Memory B cell (primary cell): ENCODE results near the gene SLC25A17.
"Not testable (repeated sequence)": the region's sequence is repeated elsewhere in the genome, so short reads cannot be mapped to it uniquely, and the experiment has no call there.

Experiments
- ATAC-seq: fragments of 150-1000 bp; cut with Tn5 transposase; 2 replicates; pipeline ENCODE4 v1.10.0; 2021; ENCODE audit warnings: low read depth, mild to moderate bottlenecking, moderate library complexity
- DNase-seq, 2 donors: peaks; one replicate each; pipeline ENCODE4 v3.0.0; 2022; ENCODE audit warnings: low spot score in 2 of 2
- H3K27ac Mint-ChIP-seq: one replicate; pipeline ENCODE4 v1.8.0; 2022; ENCODE audit warnings: mild to moderate bottlenecking, moderate library complexity, mixed read lengths
- H3K27me3 Mint-ChIP-seq: one replicate; pipeline ENCODE4 v1.8.0; 2022; ENCODE audit warnings: mixed read lengths
- H3K36me3 Mint-ChIP-seq: one replicate; pipeline ENCODE4 v1.8.0; 2022; ENCODE audit warnings: mild to moderate bottlenecking, mixed read lengths
- H3K4me1 Mint-ChIP-seq: one replicate; pipeline ENCODE4 v1.8.0; 2022; ENCODE audit warnings: mixed read lengths
- H3K4me3 Mint-ChIP-seq: one replicate; pipeline ENCODE4 v1.8.0; 2022; ENCODE audit warnings: mild to moderate bottlenecking, moderate library complexity, mixed read lengths
- H3K9me3 Mint-ChIP-seq: one replicate; pipeline ENCODE4 v1.8.0; 2022; ENCODE audit warnings: mixed read lengths

Gene SLC25A17, protein sequence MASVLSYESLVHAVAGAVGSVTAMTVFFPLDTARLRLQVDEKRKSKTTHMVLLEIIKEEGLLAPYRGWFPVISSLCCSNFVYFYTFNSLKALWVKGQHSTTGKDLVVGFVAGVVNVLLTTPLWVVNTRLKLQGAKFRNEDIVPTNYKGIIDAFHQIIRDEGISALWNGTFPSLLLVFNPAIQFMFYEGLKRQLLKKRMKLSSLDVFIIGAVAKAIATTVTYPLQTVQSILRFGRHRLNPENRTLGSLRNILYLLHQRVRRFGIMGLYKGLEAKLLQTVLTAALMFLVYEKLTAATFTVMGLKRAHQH

DNA sequence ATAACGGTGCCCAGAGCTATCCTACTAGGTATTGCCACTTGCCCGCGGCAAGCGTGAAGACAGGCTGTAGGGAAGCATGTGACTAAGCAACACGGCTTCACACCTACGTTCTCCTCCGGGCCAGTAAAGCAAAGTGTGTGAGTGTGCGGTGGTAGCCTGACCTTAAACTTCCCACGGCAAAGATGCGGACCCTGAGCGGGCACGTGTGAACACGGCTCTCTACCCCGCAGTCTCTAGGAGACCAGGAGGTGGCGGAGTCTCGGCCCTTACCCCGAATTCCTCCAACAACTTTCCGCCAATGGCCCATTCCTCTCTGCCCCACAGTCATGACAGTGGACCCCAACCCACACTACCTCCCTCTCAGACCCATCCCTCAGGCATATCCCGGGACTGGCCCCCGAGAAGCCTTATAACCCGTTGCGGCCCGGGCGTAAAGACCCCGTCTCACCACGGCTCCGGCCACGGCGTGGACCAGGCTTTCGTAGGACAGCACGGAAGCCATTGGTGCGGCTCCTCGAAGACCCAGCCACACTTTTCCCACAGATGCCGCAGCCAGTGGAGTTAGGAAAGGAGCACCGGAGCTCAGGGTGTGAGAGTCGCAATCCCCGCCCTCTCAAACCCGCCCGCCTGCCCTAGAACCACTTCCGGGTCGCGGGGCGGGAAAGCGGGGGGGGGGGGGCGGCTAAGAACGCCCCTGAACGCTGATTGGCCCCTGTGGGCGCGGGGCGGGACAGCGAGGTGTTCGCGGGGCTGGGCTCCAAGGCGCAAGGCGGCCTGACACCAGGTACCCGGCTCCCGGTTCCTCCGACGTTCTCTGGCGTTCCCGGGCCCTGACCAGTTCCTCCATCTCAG, at the start of gene SLC25A17:
TSS of gene SLC25A17 (minus strand) at position 600 of the 852 bp plus-strand sequence. CDS start at position 502, 98 bp downstream.
- H3K4me1 Mint-ChIP-seq: peaks cover 17% of the 10 kb centered on the region
- DNase-seq: peak; percentile 73 to 74
- ATAC-seq: peak; percentile 90
- no peaks in the 10 kb centered on the region for H3K27me3 Mint-ChIP-seq
- peak within 1 kb of the TSS; percentile 79 for H3K27ac Mint-ChIP-seq
- H3K36me3 Mint-ChIP-seq: peaks cover 7% of the 10 kb centered on the region
- no peaks in the 10 kb centered on the region for H3K9me3 Mint-ChIP-seq
- peak within 1 kb of the TSS; percentile 75 for H3K4me3 Mint-ChIP-seq

DNA sequence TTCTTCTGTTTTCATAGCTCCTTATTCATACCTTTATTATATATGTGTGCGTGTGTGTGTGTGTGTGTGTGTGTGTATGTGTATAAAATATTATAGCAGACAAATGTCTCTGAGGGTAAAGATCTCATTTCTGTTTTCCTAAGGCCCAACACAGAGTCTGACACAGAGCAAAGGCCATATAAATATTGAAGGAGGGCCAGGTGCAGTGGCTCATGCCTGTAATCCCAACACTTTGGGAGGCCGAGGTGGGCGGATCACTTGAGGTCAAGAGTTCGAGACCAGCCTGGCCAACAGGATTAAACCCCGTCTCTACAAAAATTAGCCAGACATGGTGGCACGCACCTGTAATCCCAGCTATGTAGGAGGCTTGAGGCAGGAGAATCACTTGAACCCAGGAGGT, 49.2 kb upstream of the SLC25A17 start:
- H3K36me3 Mint-ChIP-seq, H3K4me3 Mint-ChIP-seq, H3K27me3 Mint-ChIP-seq, ATAC-seq, H3K9me3 Mint-ChIP-seq, H3K4me1 Mint-ChIP-seq, H3K27ac Mint-ChIP-seq, DNase-seq: not testable (repeated sequence)

DNA sequence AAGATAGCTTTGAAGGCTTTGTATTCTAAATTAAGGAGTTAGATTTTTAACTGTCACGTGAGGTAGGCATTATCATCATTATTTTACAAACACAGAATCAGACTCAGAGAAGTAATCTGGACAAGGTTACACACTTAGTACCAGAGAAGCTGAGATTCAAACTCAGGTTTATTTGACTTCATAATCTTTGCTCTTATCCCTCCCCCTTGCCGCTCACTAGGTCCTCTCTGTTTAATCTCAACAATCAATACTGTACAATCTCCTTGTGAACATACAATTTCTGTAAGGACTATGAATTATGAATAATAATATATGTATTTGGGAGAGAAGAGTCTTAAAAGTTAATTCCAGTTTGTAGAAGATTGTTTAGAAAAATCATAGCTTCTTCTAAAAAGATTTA, 48.0 kb upstream of the SLC25A17 start:
- no peak overlapping the region for H3K27ac Mint-ChIP-seq
- peaks cover 7% of the 10 kb centered on the region for H3K36me3 Mint-ChIP-seq
- no peak overlapping the region for H3K4me3 Mint-ChIP-seq
- DNase-seq (no peak), ATAC-seq (no peak)
- peaks cover 8% of the 10 kb centered on the region for H3K4me1 Mint-ChIP-seq
- no peaks in the 10 kb centered on the region for H3K27me3 Mint-ChIP-seq
- no peaks in the 10 kb centered on the region for H3K9me3 Mint-ChIP-seq

DNA sequence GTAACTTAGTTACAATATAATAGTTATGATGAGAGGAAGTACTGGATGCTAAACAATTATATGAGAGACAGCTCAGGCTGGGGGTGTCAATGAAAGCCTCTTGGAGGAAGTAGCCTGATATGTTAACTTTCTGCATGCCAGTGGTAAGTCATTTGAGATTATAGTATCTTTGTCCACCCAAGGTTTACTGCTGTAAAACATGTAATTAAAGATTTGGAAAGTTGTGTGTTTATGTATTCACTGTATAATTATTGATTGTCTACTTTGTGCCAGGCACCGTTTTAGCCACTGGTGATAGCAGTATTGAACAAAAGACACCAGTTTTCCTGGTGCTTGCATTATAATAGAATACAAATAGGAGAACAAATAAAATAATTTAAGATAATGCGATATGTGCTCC, 43.4 kb upstream of the SLC25A17 start:
- Mint-ChIP-seq H3K27me3 (no peaks in the 10 kb centered on the region), H3K9me3 (no peaks in the 10 kb centered on the region), H3K36me3 (peaks cover 9% of the 10 kb centered on the region), H3K4me3 (no peak overlapping the region), H3K27ac (peak overlapping the region; percentile 37), H3K4me1 (peaks cover 9% of the 10 kb centered on the region)
- DNase-seq (no peak), ATAC-seq (no peak)

DNA sequence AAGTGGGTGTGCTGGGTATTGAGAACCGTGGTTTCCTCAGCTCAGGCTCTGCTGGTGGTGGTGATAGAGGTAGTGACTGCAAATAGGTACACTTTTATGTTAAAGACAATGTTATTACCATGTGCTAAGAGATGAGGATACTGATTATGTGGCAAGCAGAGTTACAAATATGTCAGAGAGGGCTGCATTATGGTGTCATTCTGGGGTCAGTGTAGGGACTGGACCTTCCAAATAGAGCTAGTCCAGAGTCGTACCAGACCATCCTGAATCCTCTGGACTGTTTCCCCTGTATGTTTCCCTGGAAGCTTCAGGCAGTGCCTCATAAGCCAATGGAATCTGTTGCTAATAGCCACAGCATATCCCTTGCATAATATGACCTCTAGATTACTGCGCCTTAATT, 42.9 kb upstream of the SLC25A17 start, which contains the start of gene DNAJB7:
TSS of gene DNAJB7 (minus strand) at position 101 of the 400 bp plus-strand sequence. CDS start 119 bp downstream, outside the sequence.
- H3K27ac Mint-ChIP-seq: peak within 1 kb of the TSS; percentile 37
- no peak within 1 kb of the TSS for H3K4me3 Mint-ChIP-seq
- H3K27me3 Mint-ChIP-seq: no peaks in the 10 kb centered on the region
- ATAC-seq (no peak), DNase-seq (no peak)
- peaks cover 11% of the 10 kb centered on the region for H3K4me1 Mint-ChIP-seq
- H3K9me3 Mint-ChIP-seq: no peaks in the 10 kb centered on the region
- H3K36me3 Mint-ChIP-seq: peaks cover 9% of the 10 kb centered on the region

DNA sequence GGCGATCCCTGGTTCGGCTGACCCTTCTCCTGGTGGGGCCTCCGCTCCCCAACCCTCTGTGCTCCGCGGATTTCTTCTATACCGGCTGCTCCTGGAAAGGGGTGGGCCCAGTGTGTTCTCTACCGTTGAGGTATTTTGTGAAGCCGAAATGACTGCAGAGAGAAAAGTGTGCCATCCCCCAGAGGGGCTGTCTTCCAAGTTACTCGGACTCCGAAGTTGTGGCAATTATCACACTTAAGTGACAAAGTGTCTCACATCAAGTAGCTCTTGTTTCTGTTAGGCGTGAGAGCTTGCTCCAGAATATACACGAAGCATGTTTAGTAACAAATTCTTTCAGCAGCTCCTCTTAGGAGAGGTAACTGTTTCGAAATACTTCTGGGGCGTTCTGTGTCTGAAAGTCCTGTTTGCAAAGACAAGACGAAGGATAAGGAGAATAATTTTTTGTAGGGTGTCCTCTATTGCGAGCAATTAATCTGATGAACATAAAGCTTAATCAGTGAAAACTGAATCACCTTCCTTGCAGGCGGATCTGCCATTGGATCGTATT, 38.2 kb upstream of the SLC25A17 start:
- DNase-seq (no peak), ATAC-seq (no peak)
- H3K27me3 Mint-ChIP-seq: no peaks in the 10 kb centered on the region
- H3K4me3 Mint-ChIP-seq: peak overlapping the region; percentile 99
- no peaks in the 10 kb centered on the region for H3K9me3 Mint-ChIP-seq
- H3K27ac Mint-ChIP-seq: peak overlapping the region; percentile 98
- H3K4me1 Mint-ChIP-seq: peaks cover 13% of the 10 kb centered on the region
- H3K36me3 Mint-ChIP-seq: peaks cover 7% of the 10 kb centered on the region

DNA sequence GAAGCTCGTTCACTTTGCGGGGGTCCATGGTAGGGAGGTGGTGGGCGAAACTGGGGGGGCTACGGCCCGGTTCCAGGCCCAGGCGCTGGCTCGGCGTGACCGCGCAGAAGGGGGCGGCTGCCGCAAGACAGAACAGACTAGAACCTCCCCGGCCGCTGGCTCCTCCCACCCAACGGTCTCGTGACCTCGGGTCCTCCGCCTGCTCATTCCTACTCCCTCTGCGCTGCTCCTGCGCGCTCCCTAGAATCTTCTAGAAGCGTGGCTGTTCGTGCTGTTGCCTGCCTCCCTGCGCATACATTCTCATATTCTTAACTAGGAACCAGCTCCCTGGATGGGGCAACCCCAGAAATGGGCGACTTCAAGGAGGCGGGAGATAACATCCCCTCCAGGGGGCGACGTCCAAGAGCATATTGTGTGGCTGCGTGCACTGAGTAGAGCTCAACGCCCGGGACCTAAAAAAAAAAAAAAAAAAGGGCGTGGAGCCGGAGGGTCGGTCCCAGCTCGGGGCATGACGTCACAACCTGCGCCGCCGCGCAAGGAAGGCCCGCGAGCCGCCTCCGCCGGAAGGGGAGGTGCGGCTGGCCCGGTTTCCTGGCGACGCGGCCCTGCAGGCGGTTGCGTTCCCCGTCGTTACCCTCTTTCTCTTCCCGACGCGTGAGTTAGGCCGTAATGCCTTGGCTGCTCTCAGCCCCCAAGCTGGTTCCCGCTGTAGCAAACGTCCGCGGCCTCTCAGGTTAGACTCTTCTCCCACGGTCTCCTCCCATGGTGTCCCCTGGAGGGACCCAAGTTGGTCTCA, 37.6 kb upstream of the SLC25A17 start, which contains the start of the genes ST13 and XPNPEP3:
TSS of gene ST13 (minus strand) at position 127 of the 796 bp plus-strand sequence. CDS start at position 28, 99 bp downstream.
TSS of gene XPNPEP3 (plus strand) at position 636 of the 796 bp plus-strand sequence. CDS start at position 670, 34 bp downstream.
- H3K9me3 Mint-ChIP-seq: no peaks in the 10 kb centered on the region
- H3K4me3 Mint-ChIP-seq: peak within 1 kb of the TSS; percentile 99

DNA sequence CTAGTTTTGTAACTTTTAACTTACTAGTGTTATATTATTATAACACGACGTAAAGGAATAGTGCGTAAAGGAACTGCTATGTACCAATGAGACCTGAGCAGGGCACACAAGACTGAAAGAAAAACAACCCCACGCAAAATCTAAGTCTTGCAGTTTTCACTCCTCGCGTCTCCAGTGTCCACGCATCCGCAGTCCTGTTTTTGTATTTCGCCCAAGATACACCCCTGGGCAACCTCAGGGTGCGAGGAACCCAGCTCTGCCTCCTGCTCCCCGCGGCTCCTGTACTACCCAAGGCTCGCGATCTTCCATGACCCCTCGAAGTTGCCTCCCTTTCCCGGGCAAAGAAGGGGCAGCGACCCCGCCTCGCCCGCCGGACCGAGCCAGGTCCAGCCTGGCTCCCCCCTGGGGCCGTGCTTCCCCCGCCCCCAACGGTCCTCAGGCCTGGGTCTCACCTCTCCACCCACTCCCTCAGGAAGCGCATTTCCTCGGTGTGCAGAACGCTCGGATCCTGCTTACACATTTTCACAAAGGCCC, 36.9 kb upstream of the SLC25A17 start:
- H3K9me3 Mint-ChIP-seq: no peaks in the 10 kb centered on the region
- ATAC-seq (peak; percentile 7), DNase-seq (peak in 1 of 2 donors; percentile 9)
- H3K36me3 Mint-ChIP-seq: peaks cover 3% of the 10 kb centered on the region
- no peaks in the 10 kb centered on the region for H3K27me3 Mint-ChIP-seq
- H3K4me1 Mint-ChIP-seq: peaks cover 16% of the 10 kb centered on the region
- peak overlapping the region; percentile 99 for H3K4me3 Mint-ChIP-seq
- peak overlapping the region; percentile 98 for H3K27ac Mint-ChIP-seq

More for the DNA sequence above, 37.6 kb upstream of the SLC25A17 start, which contains the start of the genes ST13 and XPNPEP3:
- Mint-ChIP-seq H3K36me3 (peaks cover 5% of the 10 kb centered on the region), H3K27ac (peak within 1 kb of the TSS; percentile 98), H3K4me1 (peaks cover 13% of the 10 kb centered on the region), H3K27me3 (no peaks in the 10 kb centered on the region)
- ATAC-seq: peak; percentile 84
- DNase-seq: peak; percentile 95 to 96

DNA sequence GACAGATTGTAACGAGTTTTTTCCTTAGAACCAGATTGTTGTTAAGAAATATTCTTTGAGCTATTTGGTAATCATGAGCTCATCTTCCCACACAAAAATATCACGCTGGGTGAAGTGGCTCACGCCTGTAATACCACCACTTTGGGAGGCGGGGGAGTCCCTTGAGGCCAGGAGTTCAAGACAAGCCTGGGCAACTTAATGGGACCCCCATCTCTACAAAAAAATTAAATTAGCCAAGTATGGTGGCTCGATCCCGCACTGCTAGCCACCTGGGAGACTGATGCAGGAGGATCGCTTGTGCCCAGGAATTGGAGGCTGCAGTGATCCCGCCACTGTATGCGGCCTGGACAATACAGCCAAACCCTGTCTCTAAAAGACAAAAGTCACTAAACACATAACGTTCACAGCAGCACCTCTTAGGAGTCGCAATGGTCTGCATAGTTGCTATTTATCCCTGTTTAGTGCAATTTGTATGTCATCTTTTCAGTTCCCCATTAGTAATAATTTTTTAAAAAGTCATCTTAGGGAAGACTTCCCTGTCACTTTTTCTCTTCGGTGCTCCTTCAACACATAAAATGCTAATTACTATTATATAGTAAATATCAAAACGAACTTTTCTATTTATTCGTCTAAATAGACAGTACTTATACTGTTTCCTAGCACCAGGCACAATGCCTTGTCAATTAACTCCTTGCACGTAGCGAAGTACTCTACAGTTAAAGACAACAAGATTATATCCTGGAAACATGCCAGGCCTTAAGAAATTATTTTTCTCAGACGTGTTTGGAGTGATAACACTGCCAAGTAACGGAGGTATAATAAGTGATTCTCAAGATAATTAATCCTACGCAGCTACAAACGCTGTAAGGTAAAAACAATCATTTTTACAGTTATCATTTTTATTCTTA, 36.2 kb upstream of the SLC25A17 start:
- Mint-ChIP-seq H3K9me3 (no peaks in the 10 kb centered on the region), H3K27me3 (no peaks in the 10 kb centered on the region), H3K4me3 (peak overlapping the region; percentile 66), H3K36me3 (peaks cover 2% of the 10 kb centered on the region), H3K27ac (peak overlapping the region; percentile 98), H3K4me1 (peaks cover 16% of the 10 kb centered on the region)
- DNase-seq (no peak), ATAC-seq (no peak)

DNA sequence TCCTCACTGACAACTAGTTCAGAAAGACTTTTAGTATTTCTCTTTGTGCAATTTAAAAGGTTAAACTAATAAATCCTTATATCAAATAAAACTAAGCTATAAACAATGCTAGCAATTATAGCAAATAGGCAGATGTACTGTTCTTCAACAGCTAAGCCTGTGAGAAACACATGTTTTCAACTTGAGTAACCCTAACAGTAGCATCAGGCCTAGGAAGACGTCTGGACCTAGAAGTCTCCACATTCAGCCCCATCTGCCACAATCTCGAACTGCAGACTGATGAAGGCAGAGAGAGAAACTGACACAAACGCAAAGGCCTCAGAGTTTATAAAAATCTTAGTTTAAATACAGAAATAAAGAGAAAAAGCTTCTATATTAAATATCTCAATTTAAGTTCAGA, 34.8 kb upstream of the SLC25A17 start:
- Mint-ChIP-seq H3K9me3 (no peaks in the 10 kb centered on the region), H3K27ac (no peak overlapping the region), H3K36me3 (peaks cover 4% of the 10 kb centered on the region), H3K4me3 (no peak overlapping the region), H3K4me1 (peaks cover 16% of the 10 kb centered on the region), H3K27me3 (no peaks in the 10 kb centered on the region)
- no peak for ATAC-seq
- DNase-seq: no peak

DNA sequence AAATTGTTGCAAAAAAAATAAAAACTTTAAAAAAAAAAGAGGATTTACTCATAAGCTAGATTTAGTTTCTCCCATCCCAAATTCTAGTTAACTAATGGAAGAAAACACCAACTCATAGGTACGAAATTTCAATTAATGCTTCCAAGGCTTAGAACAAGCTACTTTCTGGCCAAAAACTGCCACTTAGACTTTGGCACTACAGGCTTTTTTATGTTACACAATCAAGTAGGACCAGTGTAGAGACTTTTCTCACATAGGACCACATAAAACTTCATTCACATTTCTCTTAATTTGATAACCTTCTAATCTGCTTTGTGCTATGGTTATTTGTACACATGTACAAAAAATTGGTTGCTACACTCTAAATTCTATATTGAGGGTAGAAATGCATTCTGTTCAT, 34.2 kb upstream of the SLC25A17 start:
- peaks cover 4% of the 10 kb centered on the region for H3K36me3 Mint-ChIP-seq

DNA sequence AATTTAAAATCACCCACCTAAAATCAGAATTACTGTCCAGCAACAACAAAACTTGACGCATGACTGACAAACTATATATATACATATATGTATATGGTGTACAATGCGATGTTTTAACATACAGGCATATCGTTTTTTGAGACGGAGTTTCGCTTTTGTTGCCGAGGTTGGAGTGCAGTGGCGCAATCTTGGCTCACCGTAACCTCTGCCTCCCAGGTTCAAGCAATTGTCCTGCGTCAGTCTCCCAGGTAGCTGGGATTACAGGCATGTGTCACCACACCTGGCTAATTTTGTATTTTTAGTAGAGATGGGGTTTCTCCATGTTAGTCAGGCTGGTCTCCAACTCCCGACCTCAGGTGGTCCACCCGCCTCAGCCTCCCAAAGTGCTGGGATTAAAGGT, 26.7 kb upstream of the SLC25A17 start:
- not testable (repeated sequence) for H3K9me3 Mint-ChIP-seq, H3K4me1 Mint-ChIP-seq, H3K27me3 Mint-ChIP-seq, H3K4me3 Mint-ChIP-seq, ATAC-seq, H3K27ac Mint-ChIP-seq, DNase-seq
- peaks cover 27% of the 10 kb centered on the region for H3K36me3 Mint-ChIP-seq

More for the DNA sequence above, 34.2 kb upstream of the SLC25A17 start:
- no peak for DNase-seq
- Mint-ChIP-seq H3K4me3 (no peak overlapping the region), H3K27ac (no peak overlapping the region), H3K27me3 (no peaks in the 10 kb centered on the region), H3K4me1 (peaks cover 16% of the 10 kb centered on the region), H3K9me3 (no peaks in the 10 kb centered on the region)
- ATAC-seq: no peak
